WTC11 (cell line): ENCODE results near the gene SCUBE1.

Experiments used
- ATF2 ChIP-seq: sonication (generic); formaldehyde crosslinking; IDR thresholded peaks from 2 replicates; pipeline ENCODE4 v1.8.1; 2022; ENCODE audit warnings: low read depth, missing genetic modification reagents, borderline replicate concordance
- CTCF ChIP-seq: fragments of 200-600 bp; IDR thresholded peaks from 2 replicates; pipeline ENCODE4 v1.8.0; 2022; ENCODE audit warnings: antibody characterized with exemption
- ERG ChIP-seq: fragments of 250-450 bp; sonication (Bioruptor Pico); IDR thresholded peaks from 2 replicates; pipeline ENCODE4 v1.8.0; 2021; ENCODE audit warnings: mild to moderate bottlenecking
- ESRRA ChIP-seq: sonication (generic); formaldehyde crosslinking; IDR thresholded peaks from 2 replicates; pipeline ENCODE4 v1.8.1; 2022; ENCODE audit warnings: mild to moderate bottlenecking, missing genetic modification reagents, borderline replicate concordance
- FOXJ3 ChIP-seq: sonication (generic); formaldehyde crosslinking; IDR thresholded peaks from 2 replicates; pipeline ENCODE4 v1.9.0; 2021; ENCODE audit warnings: missing genetic modification reagents, mild to moderate bottlenecking, borderline replicate concordance
- FOXK1 ChIP-seq: sonication (generic); formaldehyde crosslinking; IDR thresholded peaks from 2 replicates; pipeline ENCODE4 v1.8.0; 2022; ENCODE audit warnings: mild to moderate bottlenecking, moderate library complexity, missing genetic modification reagents
- MAX ChIP-seq: sonication (generic); formaldehyde crosslinking; IDR thresholded peaks from 2 replicates; pipeline ENCODE4 v1.8.0; 2022; ENCODE audit warnings: mild to moderate bottlenecking, missing genetic modification reagents
- NR2C2 ChIP-seq: sonication (generic); formaldehyde crosslinking; IDR thresholded peaks from 2 replicates; pipeline ENCODE4 v1.8.0; 2022; ENCODE audit warnings: mild to moderate bottlenecking, missing genetic modification reagents
- SP1 ChIP-seq: sonication (generic); formaldehyde crosslinking; conservative IDR thresholded peaks from 2 replicates; pipeline ENCODE4 v1.8.1; 2022; ENCODE audit warnings: missing genetic modification reagents
- TCF7 ChIP-seq: sonication (generic); formaldehyde crosslinking; IDR thresholded peaks from 2 replicates; pipeline ENCODE4 v1.8.0; 2022; ENCODE audit warnings: mild to moderate bottlenecking, low read depth, missing genetic modification reagents, moderate library complexity
- ZNF219 ChIP-seq: sonication (generic); formaldehyde crosslinking; IDR thresholded peaks from 2 replicates; pipeline ENCODE4 v1.8.0; 2023; ENCODE audit warnings: missing genetic modification reagents, mild to moderate bottlenecking, borderline replicate concordance
- ZNF281 ChIP-seq: sonication (generic); formaldehyde crosslinking; IDR thresholded peaks from 2 replicates; pipeline ENCODE4 v1.8.0; 2023; ENCODE audit warnings: mild to moderate bottlenecking, missing genetic modification reagents
- ZNF512 ChIP-seq: sonication (generic); formaldehyde crosslinking; IDR thresholded peaks from 2 replicates; pipeline ENCODE4 v1.8.1; 2022; ENCODE audit warnings: missing genetic modification reagents, borderline replicate concordance

GRCh38 chr22:43295173-43295572, 48.0 kb downstream of the SCUBE1 start:
- no peak for TF ChIP-seq CTCF
- no peak for TF ChIP-seq FOXK1
- TF ChIP-seq ZNF219 = no peak
- no peak for TF ChIP-seq ZNF281 (CRISPR knock-in tag)
- TF ChIP-seq SP1 = no peak
- no peak for TF ChIP-seq FOXJ3
- TF ChIP-seq ZNF512 = no peak
- no peak for TF ChIP-seq NR2C2
- TF ChIP-seq ESRRA (CRISPR knock-in tag) = no peak
- no peak for TF ChIP-seq ERG (CRISPR knock-in tag)
- TF ChIP-seq MAX (CRISPR knock-in tag) = no peak
- TF ChIP-seq TCF7 (CRISPR knock-in tag) = no peak
- TF ChIP-seq ATF2 = no peak
